ENCODE results near the gene TGM3.

- TF ChIP-seq POLR2A (IDR thresholded peaks at IDR 0.05) (no peak), POLR2AphosphoS5 (IDR thresholded peaks at IDR 0.05; ENCODE audit: insufficient read depth in 1 of 2, low read depth in 1 of 2) (no peak)
- TF ChIP-seq, protein P1, sequence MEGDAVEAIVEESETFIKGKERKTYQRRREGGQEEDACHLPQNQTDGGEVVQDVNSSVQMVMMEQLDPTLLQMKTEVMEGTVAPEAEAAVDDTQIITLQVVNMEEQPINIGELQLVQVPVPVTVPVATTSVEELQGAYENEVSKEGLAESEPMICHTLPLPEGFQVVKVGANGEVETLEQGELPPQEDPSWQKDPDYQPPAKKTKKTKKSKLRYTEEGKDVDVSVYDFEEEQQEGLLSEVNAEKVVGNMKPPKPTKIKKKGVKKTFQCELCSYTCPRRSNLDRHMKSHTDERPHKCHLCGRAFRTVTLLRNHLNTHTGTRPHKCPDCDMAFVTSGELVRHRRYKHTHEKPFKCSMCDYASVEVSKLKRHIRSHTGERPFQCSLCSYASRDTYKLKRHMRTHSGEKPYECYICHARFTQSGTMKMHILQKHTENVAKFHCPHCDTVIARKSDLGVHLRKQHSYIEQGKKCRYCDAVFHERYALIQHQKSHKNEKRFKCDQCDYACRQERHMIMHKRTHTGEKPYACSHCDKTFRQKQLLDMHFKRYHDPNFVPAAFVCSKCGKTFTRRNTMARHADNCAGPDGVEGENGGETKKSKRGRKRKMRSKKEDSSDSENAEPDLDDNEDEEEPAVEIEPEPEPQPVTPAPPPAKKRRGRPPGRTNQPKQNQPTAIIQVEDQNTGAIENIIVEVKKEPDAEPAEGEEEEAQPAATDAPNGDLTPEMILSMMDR (IDR thresholded peaks at IDR 0.05): no peak
Measured at GRCh38 chr20:2252419-2252997, 43.3 kb upstream of the TGM3 start.
